ENCODE results near the gene IRGC. TPM values are rescaled to one million over a fixed set of nuclear protein-coding genes. Genes with fewer than 3 reads are reported as not detected.

The IRGC gene
- total and polyA plus RNA-seq, 2 of the 4 experiments (the other 2 are of a cell fraction), result not detected

DNA sequence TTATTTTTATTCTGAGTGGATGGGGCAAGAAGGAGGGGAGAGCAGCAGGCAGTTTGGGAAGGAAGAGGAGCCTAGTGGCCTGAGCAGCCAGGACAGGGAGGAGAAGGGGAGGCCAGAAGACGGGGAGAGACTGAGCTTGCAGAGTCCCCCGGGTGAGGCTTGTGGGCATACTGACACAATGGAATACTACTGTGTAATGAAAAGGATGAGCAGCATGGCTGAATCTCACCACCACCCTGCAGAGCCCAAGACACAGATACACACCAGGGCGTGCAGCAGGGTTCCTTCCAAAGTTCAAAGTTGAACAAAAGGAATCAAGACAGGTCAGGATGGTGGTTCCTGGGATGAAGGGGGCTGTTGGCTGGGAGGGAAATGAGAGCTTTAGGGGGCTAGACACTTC, 46.9 kb downstream of the IRGC start:
- H3K4me1 ChIP-seq (ENCODE audit: control insufficient read depth, insufficient read depth, low read length), result peaks cover 19% of the 10 kb centered on the region
- CTCF ChIA-PET, result no interaction called here

More for the DNA sequence above, 46.9 kb downstream of the IRGC start:
- no peak for ATAC-seq (ENCODE audit: low read depth)
- Histone ChIP-seq H2BK20ac (ENCODE audit: low read depth, low read length) (peak overlapping the region; percentile 50; the same call in 1 of the 2 replicates), H3K27me3 (ENCODE audit: control insufficient read depth, insufficient read depth, low read length) (no peaks in the 10 kb centered on the region), H3K56ac (ENCODE audit: extremely low read depth, insufficient read depth, low read length) (no peak overlapping the region), H2AFZ (replicated peaks; ENCODE audit: low read length, poor library complexity) (peak overlapping the region; percentile 8), H3K9ac (ENCODE audit: low read depth, low read length) (no peak overlapping the region), H2AK9ac (replicated peaks; ENCODE audit: low read depth, low read length, poor library complexity) (peak overlapping the region; percentile 30), H2AK5ac (ENCODE audit: low read depth, low read length) (peak overlapping the region; percentile 55), H3K9me3 (ENCODE audit: control insufficient read depth, insufficient read depth, low read length) (no peaks in the 10 kb centered on the region), H3K4me2 (ENCODE audit: low read depth, low read length) (no peak overlapping the region), H4K8ac (ENCODE audit: low read depth in 2 of 2, low read length in 2 of 2) (peak overlapping the region in 1 of 2 experiments; percentile 12; a peak in 1 of 4 replicates), H2BK5ac (ENCODE audit: low read depth, low read length, poor library complexity, severe bottlenecking) (peak overlapping the region; percentile 5), H3K14ac (replicated peaks; ENCODE audit: low read depth, low read length) (peak overlapping the region; percentile 37; the same call in 1 of the 2 replicates), H4K91ac (ENCODE audit: insufficient read depth, low read depth, low read length) (no peak overlapping the region), H3K79me1 (ENCODE audit: low read depth in 1 of 2, low read length in 2 of 2) (peaks cover 0 to 18% of the 10 kb centered on the region in 2 experiments; a peak in 2 of 4 replicates), H4K20me1 (ENCODE audit: insufficient read depth, low read length) (no peaks in the 10 kb centered on the region), H3K23ac (ENCODE audit: low read depth, low read length) (peak overlapping the region; percentile 38; the same call in 1 of the 2 replicates), H3K36me3 (ENCODE audit: control insufficient read depth, insufficient read depth, low read length) (no peaks in the 10 kb centered on the region), H3K27ac (ENCODE audit: insufficient read depth, low read length) (no peak overlapping the region), H3K4ac (ENCODE audit: low read depth, low read length) (peak overlapping the region; percentile 65), H3K18ac (ENCODE audit: low read depth, low read length) (no peak overlapping the region), H2BK120ac (ENCODE audit: low read depth, low read length) (no peak overlapping the region), H3K4me3 (ENCODE audit: insufficient read depth, low read depth, low read length) (no peak overlapping the region), H4K5ac (ENCODE audit: low read depth, low read length) (no peak overlapping the region), H3K9me1 (ENCODE audit: insufficient read depth, low read length) (peaks cover 26% of the 10 kb centered on the region), H2BK15ac (ENCODE audit: low read depth, low read length) (no peak overlapping the region)
- no CpG with 5 or more reads among the region's 3 CpGs for WGBS, 2 experiments (ENCODE audit: extremely low coverage in 2 of 2, insufficient read length in 1 of 2)
- intact Hi-C loops (cut with micrococcal nuclease) (no loop called here), dilution Hi-C loops (cut with HindIII; ENCODE audit: low sequenced_read_pairs, unreplicated experiment) (no loop called here), in situ Hi-C loops (cut with MboI; ENCODE audit: low sequenced_read_pairs) (no loop called here)
- TF ChIP-seq CEBPB (IDR thresholded peaks at IDR 0.05; ENCODE audit: low read depth, low read length), result no peak
- no peak for TF ChIP-seq RAD21 (IDR thresholded peaks at IDR 0.05; ENCODE audit: low read length)
- TF ChIP-seq BHLHE40 (IDR thresholded peaks at IDR 0.05; ENCODE audit: low read depth, low read length), result no peak
- no peak for TF ChIP-seq POLR2A (IDR thresholded peaks at IDR 0.05; ENCODE audit: low read depth, low read length)
- TF ChIP-seq, protein P1, sequence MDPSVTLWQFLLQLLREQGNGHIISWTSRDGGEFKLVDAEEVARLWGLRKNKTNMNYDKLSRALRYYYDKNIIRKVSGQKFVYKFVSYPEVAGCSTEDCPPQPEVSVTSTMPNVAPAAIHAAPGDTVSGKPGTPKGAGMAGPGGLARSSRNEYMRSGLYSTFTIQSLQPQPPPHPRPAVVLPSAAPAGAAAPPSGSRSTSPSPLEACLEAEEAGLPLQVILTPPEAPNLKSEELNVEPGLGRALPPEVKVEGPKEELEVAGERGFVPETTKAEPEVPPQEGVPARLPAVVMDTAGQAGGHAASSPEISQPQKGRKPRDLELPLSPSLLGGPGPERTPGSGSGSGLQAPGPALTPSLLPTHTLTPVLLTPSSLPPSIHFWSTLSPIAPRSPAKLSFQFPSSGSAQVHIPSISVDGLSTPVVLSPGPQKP (IDR thresholded peaks at IDR 0.05; ENCODE audit: borderline replicate concordance, low read depth, low read length), result no peak
- TF ChIP-seq SMC3 (IDR thresholded peaks at IDR 0.05; ENCODE audit: low read depth, low read length), result no peak
- TF ChIP-seq MAFK (IDR thresholded peaks at IDR 0.05; ENCODE audit: low read depth, low read length), result no peak
- no peak for TF ChIP-seq FOS (IDR thresholded peaks at IDR 0.05; ENCODE audit: low read depth, low read length)
- TF ChIP-seq MAZ (IDR thresholded peaks at IDR 0.05; ENCODE audit: borderline replicate concordance, low read depth, low read length), result no peak
- no peak for TF ChIP-seq NFE2L2 (IDR thresholded peaks at IDR 0.05; ENCODE audit: low read depth, low read length)
- no peak for TF ChIP-seq RCOR1 (IDR thresholded peaks at IDR 0.05; ENCODE audit: insufficient replicate concordance, low read length)
- BruUV-seq (replicated peaks), result no TSS peak
- POLR2A ChIA-PET (ENCODE audit: unreplicated experiment), result no interaction called here
- no peak for DNase-seq

All from IMR-90 (cell line).